AG04450 (cell line): ENCODE results near the gene SLC1A4. TPM values are rescaled to one million over a fixed set of nuclear protein-coding genes. Genes with fewer than 3 reads are reported as not detected.

ENCODE experiments used
- CTCF ChIA-PET: fragments of 300-600, 350-600 bp; formaldehyde crosslinking; extraction: SDS; loops from one replicate; lab custom pipeline; 2022; ENCODE audit warnings: antibody characterized with exemption, inconsistent platforms; lab: Charles Lee
- POLR2A ChIA-PET: fragments of 350-600 bp; formaldehyde crosslinking; extraction: SDS; loops from one replicate; lab custom pipeline; 2021; ENCODE audit warnings: antibody characterized with exemption, inconsistent platforms; lab: Yijun Ruan, JAX
- DNase-seq: peaks from one replicate; pipeline ENCODE4 v3.0.0-alpha.2; 2011; ENCODE audit warnings: low read depth, low spot score
- H3K27ac ChIP-seq: one replicate; pipeline ENCODE4 v1.5.1; 2012; ENCODE audit warnings: low read depth, low read length, control low read depth
- H3K27me3 ChIP-seq: one replicate; pipeline ENCODE4 v1.6.0; 2012; ENCODE audit warnings: low read length; ENCODE audit not compliant: control insufficient read depth, insufficient read depth
- H3K4me3 ChIP-seq: 2 replicates; pipeline ENCODE4 v1.5.1; 2011; ENCODE audit warnings: mild to moderate bottlenecking, low read depth, low read length, control low read depth
- H3K9me3 ChIP-seq: 2 replicates; pipeline ENCODE4 v1.5.1; 2012; ENCODE audit warnings: low read length; ENCODE audit not compliant: control insufficient read depth, insufficient read depth
- CTCF ChIP-seq: IDR thresholded peaks from 2 replicates; pipeline ENCODE4 v1.5.1; 2011; ENCODE audit warnings: low read depth, low read length, control low read depth, inconsistent platforms
- polyA plus RNA-seq: library from polyadenylated mRNA; depleted of rRNA; stranded (reverse); fragments of >200 nt; gene quantifications from 2 replicates; pipeline ENCODE4 v1.2.3, GENCODE V29; 2011

Gene SLC1A4
- polyA plus RNA-seq, 1 experiment, result 24.8 TPM

GRCh38 chr2:65045651-65046050, 56.5 kb downstream of the SLC1A4 start:
- CTCF ChIA-PET, result interaction anchor here (1.2 kb wide), 1 partner anchor 38 kb away, joined by 4 read pairs; no protein-coding TSS in a partner anchor
- peaks cover 7% of the 10 kb centered on the region for H3K27me3 ChIP-seq
- no peak overlapping the region for H3K4me3 ChIP-seq
- POLR2A ChIA-PET, result no interaction called here
- H3K27ac ChIP-seq, result no peak overlapping the region
- no peak for TF ChIP-seq CTCF
- no peak for DNase-seq
- H3K9me3 ChIP-seq, result peaks cover 16% of the 10 kb centered on the region

- peaks cover 7% of the 10 kb centered on the region for H3K27me3 ChIP-seq
- no peak overlapping the region for H3K4me3 ChIP-seq
- H3K27ac ChIP-seq, result no peak overlapping the region
- no peak for DNase-seq
- ChIA-PET CTCF (interaction anchor here (1.2 to 1.6 kb wide), 2 partner anchors 37 to 129 kb away, joined by 4 to 6 read pairs; no protein-coding TSS in a partner anchor), POLR2A (no interaction called here)
- H3K9me3 ChIP-seq, result peaks cover 16% of the 10 kb centered on the region
- TF ChIP-seq CTCF, result no peak
Measured at GRCh38 chr2:65046633-65047407, 57.6 kb downstream of the SLC1A4 start.

- peaks cover 3% of the 10 kb centered on the region for H3K27me3 ChIP-seq
- no peak overlapping the region for H3K4me3 ChIP-seq
- no peak overlapping the region for H3K27ac ChIP-seq
- no peak for DNase-seq
- peaks cover 7% of the 10 kb centered on the region; the same call in 1 of the 2 replicates for H3K9me3 ChIP-seq
- TF ChIP-seq CTCF, result no peak
- ChIA-PET POLR2A (interaction anchor here (0.6 kb wide), 1 partner anchor 114 kb away, joined by 6 read pairs; no protein-coding TSS in a partner anchor), CTCF (interaction anchor here (0.6 to 1.5 kb wide), 6 partner anchors 8 to 435 kb away, joined by 3 to 5 read pairs (median 4); no protein-coding TSS in a partner anchor)
Measured at GRCh38 chr2:65049010-65049639, 59.9 kb downstream of the SLC1A4 start.

- DNase-seq, result no peak
Measured at GRCh38 chr2:65050931-65051330, 61.7 kb downstream of the SLC1A4 start.

More at GRCh38 chr2:65050931-65051330, 61.7 kb downstream of the SLC1A4 start:
- Histone ChIP-seq H3K9me3 (peaks cover 3% of the 10 kb centered on the region; the same call in 1 of the 2 replicates), H3K4me3 (no peak overlapping the region), H3K27me3 (peaks cover 3% of the 10 kb centered on the region), H3K27ac (no peak overlapping the region)
- TF ChIP-seq CTCF, result no peak
- CTCF ChIA-PET, result interaction anchor here (0.6 to 0.7 kb wide), 4 partner anchors 14 to 472 kb away, joined by 3 to 4 read pairs (median 3); no protein-coding TSS in a partner anchor
- POLR2A ChIA-PET, result no interaction called here
